CD4-positive, alpha-beta T cell treated with Interleukin-12 subunit alpha and Interleukin-12 subunit beta, for 1 hour (primary cell): ENCODE results near the gene AXDND1.
"Not testable (repeated sequence)": the region's sequence is repeated elsewhere in the genome, so short reads cannot be mapped to it uniquely, and the experiment has no call there.

Source experiments
- DNase-seq: peaks from one replicate; pipeline ENCODE4 v3.0.0-alpha.2; 2020

Gene AXDND1

GRCh38 chr1:179490611-179491010 lies 124.8 kb downstream of the AXDND1 start:
- DNase-seq, result no peak

- DNase-seq, result no peak
Observed at GRCh38 chr1:179493323-179493722, 127.6 kb downstream of the AXDND1 start.

DNA sequence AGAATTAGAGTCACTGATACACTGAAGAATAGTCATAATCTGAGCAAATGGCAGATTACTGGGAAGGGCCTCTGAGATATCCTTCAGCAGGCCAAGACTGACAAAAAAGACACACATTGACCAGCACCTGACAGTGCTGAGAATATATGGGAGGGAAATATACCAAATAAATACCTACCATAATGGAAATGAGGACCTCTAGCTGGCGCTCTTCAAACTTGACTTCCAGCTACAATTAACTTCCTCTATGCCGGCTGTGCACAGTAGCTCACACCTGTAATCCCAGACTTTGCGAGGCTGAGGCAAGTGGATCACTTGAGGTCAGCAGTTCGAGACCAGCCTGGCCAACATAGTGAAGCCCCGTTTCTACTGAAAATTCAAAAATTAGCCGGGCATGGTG lies 140.4 kb downstream of the AXDND1 start:
- no peak for DNase-seq

DNA sequence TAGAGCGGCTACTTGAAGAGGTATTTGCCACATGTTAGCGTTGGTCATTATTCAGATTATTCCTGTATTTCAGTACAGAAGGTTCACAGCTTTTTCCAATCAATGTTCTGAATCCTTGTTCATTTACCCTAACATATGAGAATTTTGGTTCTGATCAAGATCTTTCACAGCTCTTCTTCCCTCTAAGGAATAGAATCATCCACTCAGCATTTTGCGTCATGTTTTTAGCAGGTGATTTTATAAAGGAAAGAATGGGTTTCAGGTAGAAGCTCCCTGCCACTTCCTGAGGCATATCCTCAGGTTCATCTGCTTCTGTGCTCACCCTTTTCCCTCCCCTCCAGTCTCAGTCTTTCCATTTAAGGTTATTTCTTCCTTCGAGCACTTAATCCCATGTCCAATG lies 143.6 kb downstream of the AXDND1 start:
- DNase-seq, result no peak

DNA sequence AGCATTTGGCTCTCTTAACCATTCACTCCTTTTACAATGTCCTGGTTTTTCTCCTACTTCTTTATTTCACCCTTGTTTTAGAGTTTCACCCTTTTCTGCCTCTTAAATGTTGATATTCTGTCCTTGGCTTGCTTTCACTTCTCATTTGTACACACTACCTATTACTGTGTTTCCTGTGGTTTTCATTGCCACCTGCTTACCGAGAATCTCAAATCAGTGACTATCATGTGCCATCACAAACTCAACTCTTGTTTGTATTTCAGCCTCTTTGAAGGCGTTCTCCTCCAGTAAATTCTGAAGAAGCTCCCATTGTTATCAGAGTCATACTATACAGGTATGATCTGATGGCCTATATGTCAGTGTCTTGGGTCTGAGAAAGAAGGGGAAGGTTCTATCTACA lies 144.3 kb downstream of the AXDND1 start:
- no peak for DNase-seq

- DNase-seq, result no peak
Observed at GRCh38 chr1:179516976-179517705, 151.4 kb downstream of the AXDND1 start.

- DNase-seq, result not testable (repeated sequence)
Observed at GRCh38 chr1:179518544-179518943, 152.8 kb downstream of the AXDND1 start.

DNA sequence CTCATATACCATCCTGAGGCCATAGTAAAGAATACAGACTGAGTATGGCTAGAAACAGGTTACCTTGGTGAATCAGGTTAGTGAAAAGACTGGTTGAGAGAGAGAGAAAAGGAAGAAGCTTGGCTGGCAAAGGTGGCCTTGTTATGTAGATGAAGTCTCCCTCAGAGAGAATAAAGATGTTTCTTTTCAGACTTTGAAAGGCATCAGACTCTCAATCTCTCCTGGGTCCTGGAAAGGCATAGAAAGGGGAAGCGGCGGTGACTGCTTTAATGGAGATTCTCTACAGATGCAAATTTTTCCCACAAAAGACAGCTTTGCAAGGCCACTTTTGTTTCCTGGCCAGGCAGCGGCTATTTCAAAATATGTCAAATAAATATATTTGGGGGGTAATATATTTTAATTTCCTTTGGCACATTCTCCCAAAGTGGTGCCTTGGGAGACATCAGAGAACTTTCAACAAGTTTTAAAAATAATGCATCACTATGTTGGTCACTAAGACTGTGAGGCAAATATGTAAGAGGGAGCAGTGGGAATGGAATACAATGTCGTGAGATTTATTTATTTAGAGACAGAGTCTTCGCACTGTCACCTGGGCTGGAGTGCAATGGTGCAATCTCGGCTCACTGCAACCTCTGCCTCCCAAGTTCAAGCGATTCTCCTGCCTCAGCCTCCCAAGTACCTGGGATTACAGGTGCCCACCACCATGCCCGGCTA lies 163.9 kb downstream of the AXDND1 start:
- DNase-seq, result no peak

- no peak for DNase-seq
Observed at GRCh38 chr1:179530352-179530751, 164.6 kb downstream of the AXDND1 start.

GRCh38 chr1:179541774-179542173 lies 176.0 kb downstream of the AXDND1 start:
- no peak for DNase-seq

DNA sequence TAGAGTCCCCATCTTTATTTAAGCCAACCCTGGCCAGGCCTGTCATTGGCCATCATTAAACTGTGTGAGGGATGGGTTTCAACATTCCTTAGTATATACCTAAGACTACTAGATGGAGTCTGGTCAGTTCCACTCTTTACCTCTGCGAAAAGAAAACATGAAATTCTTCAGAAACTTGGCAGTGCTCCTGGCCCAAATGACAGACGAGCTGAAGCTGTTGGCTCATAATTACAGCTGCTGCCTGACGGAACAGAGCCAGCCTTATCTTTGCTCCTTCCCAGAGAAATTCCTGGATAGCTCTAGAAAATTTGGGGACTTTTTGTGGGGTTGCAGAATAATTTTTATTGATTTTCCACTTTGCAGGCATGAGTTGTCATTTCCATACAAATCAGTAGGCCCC lies 179.6 kb downstream of the AXDND1 start:
- DNase-seq, result no peak

GRCh38 chr1:179547021-179547535 lies 181.3 kb downstream of the AXDND1 start:
- no peak for DNase-seq

DNA sequence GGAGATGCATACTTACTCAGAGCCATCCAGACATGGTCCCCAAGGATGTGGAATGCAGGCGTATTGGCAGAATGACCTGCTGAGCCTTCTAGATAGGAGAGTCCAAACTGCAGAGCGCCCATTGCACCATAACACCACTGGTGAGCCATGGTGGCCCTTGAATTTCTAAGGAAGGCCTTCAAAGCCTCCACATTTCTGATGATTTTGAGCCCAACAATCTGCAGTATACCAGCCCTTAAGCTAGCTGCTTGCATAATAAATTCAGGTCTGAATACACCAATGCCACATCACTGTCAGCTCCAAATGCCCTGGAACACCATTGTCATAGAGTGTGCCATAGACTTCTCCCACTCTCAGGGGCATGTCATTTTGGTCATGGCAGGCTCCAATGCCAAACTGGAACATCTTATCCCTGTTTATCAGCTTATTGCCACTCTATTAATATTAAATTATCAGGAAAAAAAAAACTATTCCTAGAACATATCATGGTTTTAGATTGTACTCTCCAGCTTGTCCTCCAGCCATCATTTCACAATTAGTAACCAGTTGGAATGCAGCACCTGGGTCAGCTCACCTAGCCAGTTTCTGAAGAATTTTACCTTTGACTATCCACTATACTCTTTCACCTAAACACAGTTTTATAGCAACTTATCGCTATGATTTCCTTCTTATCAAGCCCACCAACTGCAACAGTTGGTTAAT lies 183.0 kb downstream of the AXDND1 start:
- no peak for DNase-seq

- no peak for DNase-seq
Observed at GRCh38 chr1:179549368-179549700, 183.6 kb downstream of the AXDND1 start.

- DNase-seq, result no peak
Observed at GRCh38 chr1:179550746-179551682, 185.2 kb downstream of the AXDND1 start.

DNA sequence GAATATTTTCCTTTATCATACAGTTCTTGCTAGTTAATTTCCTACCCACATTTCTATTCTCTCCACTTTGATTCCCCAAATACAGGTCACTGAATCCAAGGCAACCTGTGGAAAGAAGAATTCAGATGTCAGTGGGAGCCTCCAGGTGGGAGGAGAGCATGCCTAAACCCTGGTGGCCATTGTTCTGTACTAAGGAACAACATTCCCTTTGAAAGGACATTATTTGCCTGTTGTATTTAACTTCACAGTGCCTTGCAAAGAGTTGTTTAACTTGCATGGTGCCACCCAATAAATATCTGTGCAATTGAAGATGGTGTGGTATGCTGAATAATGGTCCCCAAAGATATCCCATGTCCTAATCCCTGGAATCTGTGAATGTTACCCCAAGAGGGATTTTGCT lies 188.7 kb downstream of the AXDND1 start:
- DNase-seq, result no peak

DNA sequence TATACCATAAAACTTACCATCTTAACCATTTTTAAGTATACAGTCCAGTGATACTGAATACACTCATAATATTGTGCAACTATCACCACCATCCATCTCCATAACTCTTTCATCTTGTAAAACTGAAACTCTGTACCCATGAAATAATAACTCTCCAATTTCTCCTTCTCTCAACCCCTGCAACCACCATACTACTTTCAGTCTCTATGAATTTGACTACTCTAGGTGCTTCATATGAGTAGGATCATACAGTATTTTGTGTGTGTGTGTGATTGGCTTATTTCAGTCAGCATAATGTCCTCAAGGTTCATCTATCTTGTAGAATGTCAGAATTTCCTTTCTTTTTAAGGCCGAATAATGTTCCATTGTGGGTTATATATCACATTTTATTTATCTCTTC lies 192.3 kb downstream of the AXDND1 start:
- DNase-seq, result no peak

- DNase-seq, result no peak
Observed at GRCh38 chr1:179575497-179576314, 209.9 kb downstream of the AXDND1 start, which contains the start of gene NPHS2. Gene NPHS2 (minus strand): TSS chr1:179575948. CDS start chr1:179575864, 84 bp downstream.

GRCh38 chr1:179576509-179576908 lies 210.7 kb downstream of the AXDND1 start:
- DNase-seq, result no peak

DNA sequence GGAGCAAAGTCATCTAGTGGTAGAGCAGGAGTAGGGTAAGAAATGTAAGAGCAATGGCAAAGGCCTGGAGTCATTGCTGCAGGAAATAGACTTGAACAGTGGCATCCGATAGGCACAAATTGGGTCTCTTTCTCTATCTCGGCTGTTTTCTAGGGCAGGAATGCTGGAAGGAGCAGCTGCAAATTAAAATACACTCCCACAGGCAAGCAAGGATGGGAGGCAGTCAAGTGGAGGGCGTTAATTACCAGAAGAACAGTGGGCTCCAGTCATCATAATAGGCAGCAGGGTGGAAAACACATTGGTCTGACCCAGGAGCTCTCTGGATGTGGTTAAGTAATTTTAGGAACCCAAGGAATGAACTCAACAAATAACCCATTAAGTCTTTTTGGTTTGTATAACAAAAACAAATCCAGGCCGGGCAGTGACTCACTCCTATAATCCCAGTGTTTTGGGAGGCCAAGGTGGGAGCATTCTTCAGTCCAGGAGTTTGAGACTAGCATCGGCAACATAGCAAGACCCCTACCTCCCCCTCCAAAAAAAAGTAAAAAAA lies 218.1 kb downstream of the AXDND1 start:
- no peak for DNase-seq

GRCh38 chr1:179586107-179586823 lies 220.5 kb downstream of the AXDND1 start:
- no peak for DNase-seq
